Ishikawa (cell line): ENCODE measurements around the gene NXPE2.

Experiments
- CEBPB ChIP-seq: IDR thresholded peaks from 2 replicates; pipeline ENCODE4 v1.6.1; 2012
- CREB1 ChIP-seq: IDR thresholded peaks from 2 replicates; pipeline ENCODE4 v1.6.1; 2012; ENCODE audit warnings: low read depth
- EGR1 ChIP-seq: IDR thresholded peaks from 2 replicates; pipeline ENCODE4 v1.6.1; 2012
- EP300 ChIP-seq: IDR thresholded peaks from 2 replicates; pipeline ENCODE4 v1.6.1; 2012; ENCODE audit warnings: borderline replicate concordance
- FOXM1 ChIP-seq: IDR thresholded peaks from 2 replicates; pipeline ENCODE4 v1.6.1; 2012; ENCODE audit warnings: low read depth, borderline replicate concordance
- RAD21 ChIP-seq: IDR thresholded peaks from 2 replicates; pipeline ENCODE4 v1.6.1; 2012; ENCODE audit warnings: low read depth
- TAF1 ChIP-seq: IDR thresholded peaks from 2 replicates; pipeline ENCODE4 v1.6.1; 2012; ENCODE audit warnings: low read depth, mild to moderate bottlenecking
- TEAD4 ChIP-seq: IDR thresholded peaks from 2 replicates; pipeline ENCODE4 v1.6.1; 2012
- TF ChIP-seq, protein P1 (sequence below): IDR thresholded peaks from 2 replicates; pipeline ENCODE4 v1.6.1; 2012
- TF ChIP-seq, protein P2 (sequence below): IDR thresholded peaks from 2 replicates; pipeline ENCODE4 v1.6.1; 2012; ENCODE audit warnings: low read depth, mild to moderate bottlenecking
- TF ChIP-seq, protein P3 (sequence below): IDR thresholded peaks from 2 replicates; pipeline ENCODE4 v1.6.1; 2012

DNA sequence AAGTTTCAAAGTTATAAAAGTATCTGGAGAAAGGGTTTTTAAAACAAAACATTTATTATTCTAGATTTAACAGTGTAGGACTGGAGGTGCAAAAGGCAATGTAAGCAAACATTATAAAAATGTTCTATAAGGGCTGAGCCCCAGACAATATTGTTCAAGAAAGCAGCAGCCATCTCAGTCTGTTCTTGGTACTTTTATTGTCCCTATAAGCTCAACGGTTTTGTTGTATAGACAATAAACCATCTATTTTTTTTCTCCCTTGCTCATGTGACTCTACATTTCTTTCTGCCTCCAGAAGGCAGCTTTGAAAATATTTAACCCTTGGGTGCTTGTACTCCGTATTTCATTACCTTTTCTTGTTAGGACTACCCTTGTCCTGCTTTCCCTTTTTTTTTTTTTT, 25.2 kb upstream of the NXPE2 start:
- TF ChIP-seq EP300 = no peak
- TF ChIP-seq TAF1 = no peak
- TF ChIP-seq, protein P1, sequence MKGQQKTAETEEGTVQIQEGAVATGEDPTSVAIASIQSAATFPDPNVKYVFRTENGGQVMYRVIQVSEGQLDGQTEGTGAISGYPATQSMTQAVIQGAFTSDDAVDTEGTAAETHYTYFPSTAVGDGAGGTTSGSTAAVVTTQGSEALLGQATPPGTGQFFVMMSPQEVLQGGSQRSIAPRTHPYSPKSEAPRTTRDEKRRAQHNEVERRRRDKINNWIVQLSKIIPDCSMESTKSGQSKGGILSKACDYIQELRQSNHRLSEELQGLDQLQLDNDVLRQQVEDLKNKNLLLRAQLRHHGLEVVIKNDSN = no peak
- no peak for TF ChIP-seq CEBPB
- TF ChIP-seq, protein P2, sequence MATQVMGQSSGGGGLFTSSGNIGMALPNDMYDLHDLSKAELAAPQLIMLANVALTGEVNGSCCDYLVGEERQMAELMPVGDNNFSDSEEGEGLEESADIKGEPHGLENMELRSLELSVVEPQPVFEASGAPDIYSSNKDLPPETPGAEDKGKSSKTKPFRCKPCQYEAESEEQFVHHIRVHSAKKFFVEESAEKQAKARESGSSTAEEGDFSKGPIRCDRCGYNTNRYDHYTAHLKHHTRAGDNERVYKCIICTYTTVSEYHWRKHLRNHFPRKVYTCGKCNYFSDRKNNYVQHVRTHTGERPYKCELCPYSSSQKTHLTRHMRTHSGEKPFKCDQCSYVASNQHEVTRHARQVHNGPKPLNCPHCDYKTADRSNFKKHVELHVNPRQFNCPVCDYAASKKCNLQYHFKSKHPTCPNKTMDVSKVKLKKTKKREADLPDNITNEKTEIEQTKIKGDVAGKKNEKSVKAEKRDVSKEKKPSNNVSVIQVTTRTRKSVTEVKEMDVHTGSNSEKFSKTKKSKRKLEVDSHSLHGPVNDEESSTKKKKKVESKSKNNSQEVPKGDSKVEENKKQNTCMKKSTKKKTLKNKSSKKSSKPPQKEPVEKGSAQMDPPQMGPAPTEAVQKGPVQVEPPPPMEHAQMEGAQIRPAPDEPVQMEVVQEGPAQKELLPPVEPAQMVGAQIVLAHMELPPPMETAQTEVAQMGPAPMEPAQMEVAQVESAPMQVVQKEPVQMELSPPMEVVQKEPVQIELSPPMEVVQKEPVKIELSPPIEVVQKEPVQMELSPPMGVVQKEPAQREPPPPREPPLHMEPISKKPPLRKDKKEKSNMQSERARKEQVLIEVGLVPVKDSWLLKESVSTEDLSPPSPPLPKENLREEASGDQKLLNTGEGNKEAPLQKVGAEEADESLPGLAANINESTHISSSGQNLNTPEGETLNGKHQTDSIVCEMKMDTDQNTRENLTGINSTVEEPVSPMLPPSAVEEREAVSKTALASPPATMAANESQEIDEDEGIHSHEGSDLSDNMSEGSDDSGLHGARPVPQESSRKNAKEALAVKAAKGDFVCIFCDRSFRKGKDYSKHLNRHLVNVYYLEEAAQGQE = no peak
- no peak for TF ChIP-seq EGR1
- TF ChIP-seq RAD21 = no peak
- no peak for TF ChIP-seq TEAD4
- TF ChIP-seq, protein P3, sequence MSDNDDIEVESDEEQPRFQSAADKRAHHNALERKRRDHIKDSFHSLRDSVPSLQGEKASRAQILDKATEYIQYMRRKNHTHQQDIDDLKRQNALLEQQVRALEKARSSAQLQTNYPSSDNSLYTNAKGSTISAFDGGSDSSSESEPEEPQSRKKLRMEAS = no peak
- no peak for TF ChIP-seq CREB1
- TF ChIP-seq FOXM1 = no peak
